Epithelial cell of esophagus (primary cell): Measurements from ENCODE around the gene REPIN1.

ENCODE experiments used
- DNase-seq: peaks from one replicate; pipeline ENCODE4 v3.0.0; 2010; ENCODE audit warnings: low read depth
- H3K4me3 ChIP-seq: 2 replicates; pipeline ENCODE4 v1.5.1; 2011; ENCODE audit warnings: mild to moderate bottlenecking, low read length, control low read depth
- TF ChIP-seq, protein P1 (sequence below): IDR thresholded peaks from 2 replicates; pipeline ENCODE4 v1.5.1; 2011; ENCODE audit warnings: low read depth, mild to moderate bottlenecking, low read length, control low read depth, inconsistent platforms; ENCODE audit not compliant: insufficient read depth; ENCODE audit errors: missing control alignments

Gene REPIN1

DNA sequence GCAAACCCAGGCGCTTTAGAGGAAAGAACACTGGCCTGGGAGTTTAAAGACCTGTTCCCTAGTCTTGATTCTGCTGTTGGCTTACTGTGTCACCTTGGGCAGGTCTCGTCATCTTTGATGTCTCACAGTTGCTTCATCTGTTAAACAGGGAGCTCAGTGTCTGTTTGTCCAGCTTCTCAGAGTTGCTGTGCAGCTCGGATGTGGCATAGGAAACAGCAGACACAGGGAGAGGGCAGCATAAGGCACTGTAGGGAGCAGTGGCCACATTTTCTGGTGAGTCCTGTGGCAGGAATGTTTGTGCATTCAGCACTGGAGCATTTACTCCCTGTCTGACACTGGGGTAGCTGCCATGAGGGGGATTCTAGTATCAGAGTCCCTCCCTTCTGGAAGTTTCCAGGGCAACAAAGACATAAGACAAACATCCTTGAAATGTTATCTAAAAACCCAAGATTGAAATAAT is 2.0 kb downstream of the REPIN1 start:
- TF ChIP-seq, protein P1, sequence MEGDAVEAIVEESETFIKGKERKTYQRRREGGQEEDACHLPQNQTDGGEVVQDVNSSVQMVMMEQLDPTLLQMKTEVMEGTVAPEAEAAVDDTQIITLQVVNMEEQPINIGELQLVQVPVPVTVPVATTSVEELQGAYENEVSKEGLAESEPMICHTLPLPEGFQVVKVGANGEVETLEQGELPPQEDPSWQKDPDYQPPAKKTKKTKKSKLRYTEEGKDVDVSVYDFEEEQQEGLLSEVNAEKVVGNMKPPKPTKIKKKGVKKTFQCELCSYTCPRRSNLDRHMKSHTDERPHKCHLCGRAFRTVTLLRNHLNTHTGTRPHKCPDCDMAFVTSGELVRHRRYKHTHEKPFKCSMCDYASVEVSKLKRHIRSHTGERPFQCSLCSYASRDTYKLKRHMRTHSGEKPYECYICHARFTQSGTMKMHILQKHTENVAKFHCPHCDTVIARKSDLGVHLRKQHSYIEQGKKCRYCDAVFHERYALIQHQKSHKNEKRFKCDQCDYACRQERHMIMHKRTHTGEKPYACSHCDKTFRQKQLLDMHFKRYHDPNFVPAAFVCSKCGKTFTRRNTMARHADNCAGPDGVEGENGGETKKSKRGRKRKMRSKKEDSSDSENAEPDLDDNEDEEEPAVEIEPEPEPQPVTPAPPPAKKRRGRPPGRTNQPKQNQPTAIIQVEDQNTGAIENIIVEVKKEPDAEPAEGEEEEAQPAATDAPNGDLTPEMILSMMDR: no peak
- no peak overlapping the region for H3K4me3 ChIP-seq
- peak; percentile 29 for DNase-seq

DNA sequence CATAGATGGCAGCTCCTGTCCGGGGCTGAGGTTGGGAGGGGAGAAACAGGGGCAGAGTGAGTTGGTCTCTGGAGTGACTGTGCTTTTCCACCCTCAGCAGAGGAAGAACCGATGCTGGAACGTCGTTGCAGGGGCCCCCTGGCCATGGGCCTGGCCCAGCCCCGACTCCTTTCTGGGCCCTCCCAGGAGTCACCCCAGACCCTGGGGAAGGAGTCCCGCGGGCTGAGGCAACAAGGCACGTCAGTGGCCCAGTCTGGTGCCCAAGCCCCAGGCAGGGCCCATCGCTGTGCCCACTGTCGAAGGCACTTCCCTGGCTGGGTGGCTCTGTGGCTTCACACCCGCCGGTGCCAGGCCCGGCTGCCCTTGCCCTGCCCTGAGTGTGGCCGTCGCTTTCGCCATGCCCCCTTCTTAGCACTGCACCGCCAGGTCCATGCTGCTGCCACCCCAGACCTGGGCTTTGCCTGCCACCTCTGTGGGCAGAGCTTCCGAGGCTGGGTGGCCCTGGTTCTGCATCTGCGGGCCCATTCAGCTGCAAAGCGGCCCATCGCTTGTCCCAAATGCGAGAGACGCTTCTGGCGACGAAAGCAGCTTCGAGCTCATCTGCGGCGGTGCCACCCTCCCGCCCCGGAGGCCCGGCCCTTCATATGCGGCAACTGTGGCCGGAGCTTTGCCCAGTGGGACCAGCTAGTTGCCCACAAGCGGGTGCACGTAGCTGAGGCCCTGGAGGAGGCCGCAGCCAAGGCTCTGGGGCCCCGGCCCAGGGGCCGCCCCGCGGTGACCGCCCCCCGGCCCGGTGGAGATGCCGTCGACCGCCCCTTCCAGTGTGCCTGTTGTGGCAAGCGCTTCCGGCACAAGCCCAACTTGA is 2.7 kb downstream of the REPIN1 start:
- no peak for DNase-seq
- no peak overlapping the region for H3K4me3 ChIP-seq
- TF ChIP-seq, protein P1: no peak

DNA sequence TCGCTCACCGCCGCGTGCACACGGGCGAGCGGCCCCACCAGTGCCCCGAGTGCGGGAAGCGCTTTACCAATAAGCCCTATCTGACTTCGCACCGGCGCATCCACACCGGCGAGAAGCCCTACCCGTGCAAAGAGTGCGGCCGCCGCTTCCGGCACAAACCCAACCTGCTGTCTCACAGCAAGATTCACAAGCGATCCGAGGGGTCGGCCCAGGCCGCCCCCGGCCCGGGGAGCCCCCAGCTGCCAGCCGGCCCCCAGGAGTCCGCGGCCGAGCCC is 3.3 kb downstream of the REPIN1 start:
- TF ChIP-seq, protein P1: no peak
- H3K4me3 ChIP-seq: no peak overlapping the region
- no peak for DNase-seq

DNA sequence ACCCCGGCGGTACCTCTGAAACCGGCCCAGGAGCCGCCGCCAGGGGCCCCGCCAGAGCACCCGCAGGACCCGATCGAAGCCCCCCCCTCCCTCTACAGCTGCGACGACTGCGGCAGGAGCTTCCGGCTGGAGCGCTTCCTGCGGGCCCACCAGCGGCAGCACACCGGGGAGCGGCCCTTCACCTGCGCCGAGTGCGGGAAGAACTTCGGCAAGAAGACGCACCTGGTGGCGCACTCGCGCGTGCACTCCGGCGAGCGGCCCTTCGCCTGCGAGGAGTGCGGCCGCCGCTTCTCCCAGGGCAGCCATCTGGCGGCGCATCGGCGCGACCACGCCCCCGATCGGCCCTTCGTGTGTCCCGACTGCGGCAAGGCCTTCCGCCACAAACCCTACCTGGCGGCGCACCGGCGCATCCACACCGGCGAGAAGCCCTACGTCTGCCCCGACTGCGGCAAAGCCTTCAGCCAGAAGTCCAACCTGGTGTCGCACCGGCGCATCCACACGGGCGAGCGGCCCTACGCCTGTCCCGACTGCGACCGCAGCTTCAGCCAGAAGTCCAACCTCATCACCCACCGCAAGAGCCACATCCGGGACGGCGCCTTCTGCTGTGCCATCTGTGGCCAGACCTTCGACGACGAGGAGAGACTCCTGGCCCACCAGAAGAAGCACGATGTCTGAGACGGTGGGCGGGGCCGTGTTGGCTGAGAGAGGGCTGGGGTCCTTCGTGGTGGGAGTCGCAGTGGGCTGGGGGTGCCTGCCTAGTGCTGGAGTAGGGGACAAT is 3.8 kb downstream of the REPIN1 start:
- DNase-seq: no peak
- TF ChIP-seq, protein P1: no peak

DNA sequence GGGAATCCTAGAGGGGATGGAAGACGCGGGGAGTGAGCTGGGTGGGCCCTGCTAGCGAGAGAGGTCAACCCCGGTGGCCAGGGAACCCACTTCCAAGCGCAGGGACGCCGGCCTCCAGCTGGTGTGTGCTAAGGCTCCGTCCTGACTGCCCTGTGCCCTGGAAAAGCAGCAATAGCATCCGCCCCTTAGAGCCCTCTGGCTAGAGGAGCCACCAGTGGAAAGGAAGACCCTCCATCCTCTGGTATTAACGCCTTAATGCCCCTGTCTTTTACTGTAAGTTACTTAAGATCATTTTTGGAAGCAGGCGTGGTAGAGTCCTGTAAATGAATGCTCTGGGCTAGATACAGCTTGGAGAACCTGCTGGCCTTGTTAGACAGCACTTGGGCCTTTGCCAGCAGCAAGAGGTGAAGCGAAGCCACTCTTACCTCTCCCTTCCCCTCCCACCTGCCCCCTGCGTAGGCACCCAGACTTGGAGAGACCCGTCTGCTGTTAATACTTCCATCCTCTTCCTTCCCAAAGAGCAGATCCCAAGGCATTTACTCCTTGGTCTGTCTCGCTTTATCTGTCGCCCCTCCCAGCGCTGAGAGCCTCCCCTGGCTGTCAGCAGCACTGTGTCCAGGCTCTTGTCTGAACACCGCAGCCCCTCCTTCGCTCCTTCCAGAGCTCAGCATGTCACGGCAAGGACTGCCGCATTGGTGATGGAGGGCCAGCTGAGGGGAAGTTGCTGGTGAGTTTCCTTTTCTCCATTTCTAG is 4.6 kb downstream of the REPIN1 start:
- H3K4me3 ChIP-seq: no peak overlapping the region
- TF ChIP-seq, protein P1: no peak
- peak; percentile 74 for DNase-seq

More for the DNA sequence above, 3.8 kb downstream of the REPIN1 start:
- no peak overlapping the region for H3K4me3 ChIP-seq

DNA sequence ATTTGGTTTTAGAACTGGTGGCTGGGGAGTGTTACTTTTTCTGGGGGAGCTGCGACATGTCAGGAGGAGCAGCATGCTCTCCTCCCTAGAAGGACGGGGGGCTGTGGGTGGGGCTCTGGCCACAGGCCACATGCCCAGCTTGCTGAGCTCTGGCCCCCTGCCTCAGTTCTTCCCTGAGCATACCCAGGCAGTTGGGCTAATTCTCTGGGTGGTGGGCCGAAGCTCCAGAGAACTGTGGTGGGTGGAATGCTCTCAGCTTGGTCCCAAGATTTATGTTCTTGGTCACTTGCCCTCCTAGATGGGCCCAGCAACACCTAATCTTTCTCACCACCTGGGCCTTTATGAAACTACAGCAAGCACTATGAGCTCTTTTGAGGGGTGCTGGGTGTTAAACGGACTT is 5.4 kb downstream of the REPIN1 start:
- H3K4me3 ChIP-seq: no peak overlapping the region
- no peak for DNase-seq
- TF ChIP-seq, protein P1: no peak
